ENCODE results near the gene BLVRA.
"Not testable (repeated sequence)": the region's sequence is repeated elsewhere in the genome, so short reads cannot be mapped to it uniquely, and the experiment has no call there.

Gene BLVRA
- 10.4 to 30.5 (median 21.1) reads per million in 3 experiments for total RNA-seq

- DNase-seq = peak; percentile 64
Measured at GRCh38 chr7:43758029-43758821, at the start of gene BLVRA. TSS of gene BLVRA (plus strand) at chr7:43758680. CDS start at chr7:43771159, 12,479 bp downstream.

GRCh38 chr7:43711503-43711902, 47.0 kb upstream of the BLVRA start:
- no peak for DNase-seq

- DNase-seq = not testable (repeated sequence)
Measured at GRCh38 chr7:43715966-43716365, 42.5 kb upstream of the BLVRA start.

- DNase-seq = no peak
Measured at GRCh38 chr7:43716598-43716997, 41.9 kb upstream of the BLVRA start.

- DNase-seq = peak; percentile 50
Measured at GRCh38 chr7:43721193-43721806, 37.2 kb upstream of the BLVRA start.

GRCh38 chr7:43723007-43723341, 35.5 kb upstream of the BLVRA start:
- no peak for DNase-seq

- no peak for DNase-seq
Measured at GRCh38 chr7:43725251-43725650, 33.2 kb upstream of the BLVRA start.

GRCh38 chr7:43726466-43726865, 32.0 kb upstream of the BLVRA start:
- no peak for DNase-seq

- no peak for DNase-seq
Measured at GRCh38 chr7:43727003-43727402, 31.5 kb upstream of the BLVRA start.

GRCh38 chr7:43727494-43727893, 31.0 kb upstream of the BLVRA start:
- no peak for DNase-seq

- peak; percentile 79 for DNase-seq
Measured at GRCh38 chr7:43729214-43729923, 29.1 kb upstream of the BLVRA start, which contains the start of gene COA1. TSS of gene COA1 (minus strand) at chr7:43729523. CDS start at chr7:43648614, 80,909 bp downstream.

GRCh38 chr7:43729924-43730248, 28.6 kb upstream of the BLVRA start:
- no peak for DNase-seq

GRCh38 chr7:43731494-43731893, 27.0 kb upstream of the BLVRA start:
- not testable (repeated sequence) for DNase-seq

- not testable (repeated sequence) for DNase-seq
Measured at GRCh38 chr7:43734575-43735332, 23.7 kb upstream of the BLVRA start.

GRCh38 chr7:43735403-43735801, 23.1 kb upstream of the BLVRA start:
- DNase-seq = no peak

GRCh38 chr7:43735802-43736603, 22.5 kb upstream of the BLVRA start:
- no peak for DNase-seq

GRCh38 chr7:43737467-43738127, 20.9 kb upstream of the BLVRA start:
- no peak for DNase-seq

GRCh38 chr7:43742692-43743091, 15.8 kb upstream of the BLVRA start:
- no peak for DNase-seq

GRCh38 chr7:43747328-43748105, 11.0 kb upstream of the BLVRA start:
- DNase-seq = no peak

- no peak for DNase-seq
Measured at GRCh38 chr7:43749383-43749940, 9.0 kb upstream of the BLVRA start.
